Left kidney (tissue), 2 donors: ENCODE results near the gene ATP1A3. TPM values are rescaled to one million over a fixed set of nuclear protein-coding genes. Genes with fewer than 3 reads are reported as not detected.

Experiments used
- DNase-seq: peaks from one replicate; pipeline ENCODE4 v3.0.0-alpha.2; 2013
- polyA plus RNA-seq: library from polyadenylated mRNA; unstranded; fragments of 120-200 nt; gene quantifications from one replicate; pipeline ENCODE4 v1.2.1, GENCODE V29; 2013; ENCODE audit not compliant: insufficient read length

The ATP1A3 gene
- polyA plus RNA-seq, 1 donor = 0.65 TPM

GRCh38 chr19:41984961-41985360 lies 9.1 kb downstream of the ATP1A3 start:
- no peak for DNase-seq

DNA sequence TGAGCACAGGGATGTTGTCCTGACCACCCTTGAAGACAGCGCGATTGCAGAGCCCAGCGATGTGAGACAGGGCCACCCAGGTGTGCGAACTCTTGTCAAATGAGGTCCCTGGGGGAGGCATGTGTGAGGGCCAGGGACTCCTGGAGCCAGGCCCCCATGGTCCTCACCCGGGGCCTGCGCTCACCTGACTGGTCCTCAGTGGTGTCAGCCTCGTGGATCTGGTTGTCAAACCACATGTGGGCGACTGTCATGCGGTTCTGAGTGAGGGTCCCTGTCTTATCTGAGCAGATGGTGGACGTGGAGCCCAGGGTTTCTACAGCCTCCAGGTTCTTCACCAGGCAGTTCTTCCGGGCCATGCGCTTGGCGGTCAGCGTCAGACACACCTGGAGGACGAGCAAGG lies 12.3 kb downstream of the ATP1A3 start:
- DNase-seq = no peak

DNA sequence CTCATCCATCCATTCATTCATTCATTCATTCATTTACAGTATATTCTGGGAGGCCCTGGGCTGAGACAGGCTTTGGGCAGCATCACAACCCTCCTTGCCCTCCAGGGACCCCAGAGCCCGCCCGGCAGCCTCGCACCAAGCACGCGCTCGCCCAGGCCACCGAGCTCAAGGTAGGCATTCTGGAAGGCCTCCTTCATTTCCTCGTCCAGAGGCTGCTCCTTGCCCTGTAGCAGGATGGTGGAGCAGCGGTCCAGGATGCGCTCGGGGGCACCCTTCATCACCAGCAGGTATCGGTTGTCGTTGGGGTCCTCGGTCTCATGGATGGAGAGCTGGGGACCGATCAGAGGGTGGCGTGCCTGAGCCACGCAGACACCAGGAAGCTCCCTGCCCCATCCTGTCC lies 15.6 kb downstream of the ATP1A3 start:
- no peak for DNase-seq

DNA sequence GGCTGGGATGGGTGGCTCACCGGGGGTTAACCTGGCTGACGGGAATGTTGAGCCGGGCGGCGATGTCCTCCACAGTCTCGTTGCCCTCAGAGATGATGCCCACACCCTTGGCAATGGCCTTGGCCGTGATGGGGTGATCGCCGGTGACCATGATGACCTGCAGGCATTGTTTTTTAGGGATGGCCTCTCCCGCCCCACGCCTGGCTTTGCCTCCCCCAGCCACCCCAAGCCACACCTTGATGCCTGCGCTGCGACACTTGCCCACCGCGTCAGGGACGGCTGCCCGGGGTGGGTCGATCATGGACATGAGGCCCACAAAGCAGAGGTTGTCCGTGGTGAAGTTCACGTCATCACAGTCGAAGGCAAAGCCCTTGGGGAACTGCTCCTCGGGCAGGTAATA lies 16.1 kb downstream of the ATP1A3 start:
- DNase-seq = no peak

DNA sequence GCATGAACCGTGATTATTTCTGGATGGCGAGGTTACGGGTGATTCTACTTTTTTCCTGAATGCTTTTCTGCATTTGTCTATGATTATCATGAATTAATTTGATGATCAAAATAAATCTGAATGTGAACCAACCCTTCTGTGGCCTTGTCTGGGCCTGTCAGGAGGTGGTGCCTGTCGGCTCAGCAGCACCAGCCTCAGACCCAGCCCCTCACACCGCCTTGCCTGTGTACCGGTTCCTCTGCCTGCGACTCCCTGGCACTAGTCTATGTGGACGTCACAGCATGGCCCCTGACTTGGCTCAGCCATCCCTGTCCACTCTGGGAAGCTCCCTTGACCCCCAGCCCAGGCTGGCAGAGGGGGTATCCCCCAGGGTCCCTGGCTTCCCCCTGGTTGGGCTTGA lies 19.4 kb downstream of the ATP1A3 start:
- DNase-seq = no peak

- no peak for DNase-seq
These were observed 22.7 kb downstream of the ATP1A3 start for GRCh38 chr19:41971363-41971762.

DNA sequence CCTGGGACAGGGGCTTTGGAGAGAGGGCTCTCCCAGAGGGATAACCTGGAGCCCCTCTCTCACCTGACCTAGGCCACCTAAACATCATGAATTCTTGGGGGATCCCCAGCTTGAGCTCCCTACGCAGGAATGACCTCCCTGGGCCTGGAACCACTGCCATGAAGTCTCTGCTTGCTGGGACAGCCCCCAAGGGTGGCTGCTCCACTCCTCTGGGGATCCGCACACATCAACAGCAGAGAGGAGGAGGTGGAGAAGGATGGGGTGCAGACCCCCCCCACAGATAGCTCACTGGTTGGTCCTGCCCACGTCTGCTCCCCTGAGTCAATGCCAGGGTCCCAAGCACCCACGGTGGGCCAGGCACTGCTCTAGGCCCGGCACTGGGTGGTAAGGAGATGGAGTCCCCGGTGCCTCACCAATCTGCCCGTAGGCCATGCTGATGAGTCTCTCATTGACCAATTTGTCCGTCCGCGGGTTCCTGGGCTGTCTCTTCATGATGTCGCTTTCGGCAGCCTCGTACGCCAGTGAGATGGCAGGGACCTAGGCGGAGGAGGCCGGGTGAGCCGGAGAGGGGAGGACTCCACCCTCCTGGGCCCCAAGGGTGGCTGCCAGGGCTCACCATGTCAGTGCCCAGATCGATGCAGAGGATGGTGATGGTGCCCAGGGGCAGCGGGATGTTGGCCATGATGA lies 24.1 kb downstream of the ATP1A3 start:
- DNase-seq = no peak

DNA sequence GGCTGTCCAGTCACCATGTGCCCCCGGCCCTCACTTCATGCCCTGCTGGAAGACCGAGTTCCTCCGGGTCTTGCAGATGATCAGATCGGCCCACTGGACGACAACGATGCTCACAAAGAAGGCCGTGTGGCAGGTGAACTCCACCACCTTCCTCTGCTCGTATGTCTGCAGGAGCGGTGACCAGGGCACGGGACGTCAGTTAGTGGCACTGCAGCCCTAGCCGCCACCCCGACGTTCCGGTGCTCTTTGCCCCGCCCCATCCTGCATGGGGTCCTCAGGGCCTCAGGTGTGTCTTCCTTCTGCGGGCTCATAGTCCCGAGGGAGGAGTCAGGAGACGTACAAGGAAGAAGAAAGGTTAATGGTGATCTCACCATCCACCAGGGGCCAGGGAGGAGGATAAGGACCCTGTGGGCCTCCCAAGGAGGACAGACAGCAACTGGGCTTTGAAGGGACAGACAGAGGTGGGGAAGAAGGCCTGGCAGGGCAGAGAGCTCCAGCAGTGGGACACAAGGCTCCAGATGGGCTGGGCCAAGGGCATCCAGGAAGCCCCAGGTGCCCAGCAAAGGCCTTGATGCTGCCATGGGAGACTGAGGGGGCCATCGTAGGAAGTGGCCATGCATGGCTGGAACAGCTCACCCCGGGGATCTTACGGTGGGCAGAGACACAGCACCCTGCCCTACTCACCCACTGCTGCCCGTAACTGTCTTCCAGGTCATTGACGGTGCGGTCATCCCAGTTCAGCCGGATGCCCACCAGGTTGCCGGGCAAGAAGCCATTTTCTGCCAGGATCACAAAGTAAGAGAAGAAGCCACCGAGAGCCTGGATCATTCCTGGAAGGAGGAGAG lies 25.1 kb downstream of the ATP1A3 start:
- DNase-seq = no peak

DNA sequence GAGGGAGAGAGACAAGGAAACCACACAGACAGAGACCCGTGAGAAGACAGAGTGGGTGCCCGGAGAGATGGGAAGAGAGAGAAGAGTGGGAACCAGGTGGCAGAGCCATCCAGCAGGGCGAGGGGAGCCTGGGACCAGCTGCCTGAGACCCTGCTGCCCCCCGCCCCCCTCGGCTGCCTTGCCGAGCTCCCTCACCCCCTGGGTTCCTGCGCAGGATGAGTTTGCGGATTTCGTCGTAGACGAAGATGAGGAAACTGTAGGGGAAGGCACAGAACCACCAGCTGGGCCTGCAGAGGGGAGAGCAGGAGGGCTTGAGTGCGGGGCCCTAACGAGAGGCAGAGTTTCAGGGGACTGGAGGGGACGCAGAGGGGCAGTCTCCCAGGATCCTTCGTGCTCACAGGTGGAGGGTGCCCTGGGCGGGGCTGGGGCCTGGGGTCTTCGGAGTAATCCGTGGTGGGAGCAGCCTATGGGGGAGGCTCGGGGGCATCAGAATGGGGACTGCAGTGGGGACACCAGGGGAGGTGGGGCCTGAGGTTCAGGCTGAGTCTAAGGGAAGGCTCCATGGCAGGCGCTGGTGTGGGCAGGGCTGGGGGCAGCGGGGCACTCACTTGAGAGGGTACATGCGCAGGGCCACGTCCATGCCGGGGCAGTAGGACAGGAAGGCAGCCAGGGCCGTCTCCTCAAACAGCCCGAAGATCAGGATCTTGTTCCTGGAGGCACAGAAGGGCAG lies 26.8 kb downstream of the ATP1A3 start:
- no peak for DNase-seq

DNA sequence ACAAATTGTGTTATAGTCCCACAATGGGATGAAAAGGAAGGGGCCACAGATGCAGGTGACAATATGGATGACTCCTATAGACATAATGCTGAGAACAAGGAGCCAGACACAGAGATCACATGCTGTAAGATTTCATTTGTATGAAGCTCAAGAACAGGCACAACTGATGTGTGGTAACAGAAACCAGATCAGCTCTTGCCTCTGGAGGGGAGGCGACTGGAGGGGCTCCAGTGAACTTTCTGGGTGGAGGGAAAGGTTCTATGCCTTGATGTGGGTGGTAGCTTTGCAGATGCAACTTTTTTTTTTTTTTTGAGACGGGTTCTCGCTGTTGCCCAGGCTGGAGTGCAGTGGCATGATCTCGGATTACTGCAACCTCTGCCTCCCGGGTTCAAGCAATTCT lies 28.9 kb downstream of the ATP1A3 start:
- no peak for DNase-seq

GRCh38 chr19:41960973-41961372 lies 33.1 kb downstream of the ATP1A3 start:
- no peak for DNase-seq

- peak; percentile 90 for DNase-seq
These were observed 34.7 kb downstream of the ATP1A3 start, which contains the start of gene RABAC1 for GRCh38 chr19:41959056-41960053. RABAC1 (minus strand) TSS chr19:41959321; CDS start chr19:41959292, 29 bp downstream.

DNA sequence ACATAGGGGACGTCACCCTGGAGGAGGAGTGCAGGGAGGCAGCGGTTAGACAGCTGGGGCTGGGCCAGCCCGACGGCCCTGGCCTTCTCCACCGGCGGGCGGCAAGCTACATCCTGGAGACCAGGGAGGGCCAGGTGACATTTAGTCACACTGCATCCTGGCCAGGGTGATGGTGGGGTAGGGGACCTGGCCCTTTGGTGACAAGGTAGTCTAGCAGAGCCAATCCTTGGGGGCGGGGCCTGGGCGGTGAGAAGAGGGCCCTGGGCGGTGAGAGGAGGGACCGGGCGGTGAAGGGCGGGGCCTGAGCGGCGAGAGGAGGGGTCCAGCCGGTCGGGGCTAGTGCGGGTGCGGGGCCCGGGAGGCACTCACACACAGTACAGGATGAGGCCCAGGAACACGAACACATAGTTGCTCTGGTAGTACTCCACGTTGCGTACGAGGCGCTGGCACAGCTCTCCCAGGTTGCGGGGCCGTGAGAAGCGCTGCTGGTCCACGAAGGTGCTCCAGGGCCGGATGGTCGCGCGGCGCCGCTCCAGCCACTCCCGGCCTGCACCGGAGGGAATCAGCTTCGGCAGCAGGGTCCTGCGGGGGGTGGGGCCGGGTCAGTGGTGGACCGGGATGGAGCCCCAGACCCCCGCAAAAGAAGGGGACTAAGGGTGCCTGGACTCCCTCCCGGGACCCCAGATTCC lies 35.5 kb downstream of the ATP1A3 start:
- DNase-seq = peak; percentile 81

GRCh38 chr19:41957838-41958366 lies 36.1 kb downstream of the ATP1A3 start:
- peak; percentile 87 for DNase-seq

DNA sequence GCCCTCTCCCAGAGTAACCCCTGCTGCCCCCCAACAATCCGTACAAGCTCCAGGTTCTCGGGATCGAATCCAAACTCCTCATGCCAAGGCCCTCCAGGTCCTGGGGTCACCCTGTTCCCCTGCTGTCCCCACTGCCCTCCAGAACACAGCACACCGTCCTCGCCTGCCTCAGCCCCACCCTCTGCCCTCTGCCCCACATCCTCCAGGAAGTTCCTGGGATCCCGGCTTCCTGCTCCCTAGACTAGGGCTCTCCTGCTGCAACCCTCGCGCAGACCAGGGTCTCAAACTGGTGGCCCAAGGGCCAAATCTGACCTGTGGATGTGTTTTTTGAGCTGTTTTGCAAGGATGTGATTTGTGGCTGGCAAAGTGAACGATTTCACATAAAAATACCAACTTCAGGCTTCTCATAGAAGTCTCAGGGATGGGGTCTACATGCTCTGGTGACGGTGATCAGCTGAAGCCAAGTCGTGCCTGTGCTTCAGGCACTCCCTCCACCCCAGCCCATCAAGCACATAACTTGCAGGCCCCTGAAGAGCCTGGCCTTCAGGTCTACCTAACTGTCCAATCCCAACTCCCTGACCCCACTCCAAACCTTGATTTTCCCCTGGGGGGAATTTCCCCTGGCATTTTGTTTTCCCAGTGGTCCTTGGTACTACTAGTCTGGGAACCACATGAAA lies 36.7 kb downstream of the ATP1A3 start:
- no peak for DNase-seq

DNA sequence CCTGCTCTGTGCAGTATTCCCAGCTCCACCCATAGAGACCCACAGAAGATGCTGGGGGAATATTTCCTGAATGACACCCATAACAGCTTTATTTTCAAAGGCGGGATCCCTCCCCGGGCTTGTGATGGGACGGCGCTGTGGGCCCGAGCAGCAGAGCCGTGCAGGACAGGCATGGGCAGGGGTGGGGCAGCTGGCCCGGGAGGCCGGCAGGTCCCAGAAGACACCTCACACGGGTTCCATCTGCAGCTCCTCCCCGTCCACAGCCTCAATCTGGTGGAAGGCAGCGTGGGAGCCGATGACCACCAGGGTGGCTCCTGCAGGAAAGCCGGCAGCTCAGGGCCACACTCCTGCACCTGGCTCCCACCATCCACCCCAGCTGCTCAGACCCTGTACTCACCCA lies 37.4 kb downstream of the ATP1A3 start:
- no peak for DNase-seq

GRCh38 chr19:41955521-41955920 lies 38.5 kb downstream of the ATP1A3 start:
- no peak for DNase-seq

GRCh38 chr19:41951686-41952172 lies 42.3 kb downstream of the ATP1A3 start:
- DNase-seq = peak; percentile 60

DNA sequence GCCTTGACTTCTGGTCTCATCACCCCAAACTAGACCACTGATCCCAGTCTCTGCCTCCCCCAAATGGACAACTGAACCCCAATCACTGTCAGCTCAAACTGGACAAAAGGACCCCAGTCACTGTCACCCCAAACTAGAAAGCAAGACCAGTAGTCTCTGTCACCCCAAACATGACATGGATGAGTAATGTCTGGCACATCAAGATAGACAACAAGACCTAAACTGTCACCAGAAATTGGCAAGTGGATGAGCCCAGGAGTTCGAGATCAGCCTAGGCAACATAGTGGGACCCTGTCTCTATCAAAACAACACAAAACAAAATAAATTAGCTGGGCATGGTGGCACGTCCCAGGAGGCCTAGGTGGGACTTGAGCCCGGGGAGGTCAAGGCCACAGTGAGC lies 46.9 kb downstream of the ATP1A3 start:
- DNase-seq = no peak
